Measurements from ENCODE around the gene BCL3.
"Not testable (repeated sequence)": the region's sequence is repeated elsewhere in the genome, so short reads cannot be mapped to it uniquely, and the experiment has no call there.

BCL3 gene

DNA sequence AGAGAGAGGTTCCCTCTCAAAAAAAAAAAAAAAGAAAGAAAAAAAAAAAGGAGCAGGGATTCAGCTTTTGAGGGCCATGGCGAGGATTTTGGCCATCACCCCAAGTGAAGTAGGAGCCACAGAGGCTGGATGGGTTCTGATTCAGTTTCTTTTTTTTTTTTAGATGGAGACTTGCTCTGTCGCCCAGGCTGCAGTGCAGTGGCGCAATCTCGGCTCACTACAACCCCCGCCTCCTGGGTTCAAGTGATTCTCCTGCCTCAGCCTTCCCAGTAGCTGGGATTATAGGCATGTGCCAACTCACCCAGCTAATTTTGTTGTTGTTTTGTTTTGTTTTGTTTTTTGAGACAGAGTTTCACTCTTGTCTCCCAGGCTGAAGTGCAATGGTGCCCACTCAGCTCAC, 27.1 kb upstream of the BCL3 start:
- ChIA-PET POLR2A (interaction anchor here (0.6 to 0.7 kb wide), 2 partner anchors 13 to 194 kb away, joined by 4 to 6 read pairs; no protein-coding TSS in a partner anchor), CTCF (interaction anchor here (0.6 to 11.1 kb wide), 9 partner anchors 9 to 150 kb away, joined by 3 to 453 read pairs (median 23); partner anchors contain the start of genes BCAM and NECTIN2)
- H3K27ac ChIP-seq (ENCODE audit: extremely low read depth, low read depth, low read length); H3K9me3 ChIP-seq (ENCODE audit: control insufficient read depth, insufficient read depth, low read depth, low read length); H3K36me3 ChIP-seq (ENCODE audit: control insufficient read depth in 2 of 2, insufficient read depth in 1 of 2, low read length in 2 of 2); H3K4me1 ChIP-seq (ENCODE audit: control insufficient read depth, insufficient read depth, low read length); H3K4me3 ChIP-seq (ENCODE audit: low read depth, low read length): not testable (repeated sequence)

DNA sequence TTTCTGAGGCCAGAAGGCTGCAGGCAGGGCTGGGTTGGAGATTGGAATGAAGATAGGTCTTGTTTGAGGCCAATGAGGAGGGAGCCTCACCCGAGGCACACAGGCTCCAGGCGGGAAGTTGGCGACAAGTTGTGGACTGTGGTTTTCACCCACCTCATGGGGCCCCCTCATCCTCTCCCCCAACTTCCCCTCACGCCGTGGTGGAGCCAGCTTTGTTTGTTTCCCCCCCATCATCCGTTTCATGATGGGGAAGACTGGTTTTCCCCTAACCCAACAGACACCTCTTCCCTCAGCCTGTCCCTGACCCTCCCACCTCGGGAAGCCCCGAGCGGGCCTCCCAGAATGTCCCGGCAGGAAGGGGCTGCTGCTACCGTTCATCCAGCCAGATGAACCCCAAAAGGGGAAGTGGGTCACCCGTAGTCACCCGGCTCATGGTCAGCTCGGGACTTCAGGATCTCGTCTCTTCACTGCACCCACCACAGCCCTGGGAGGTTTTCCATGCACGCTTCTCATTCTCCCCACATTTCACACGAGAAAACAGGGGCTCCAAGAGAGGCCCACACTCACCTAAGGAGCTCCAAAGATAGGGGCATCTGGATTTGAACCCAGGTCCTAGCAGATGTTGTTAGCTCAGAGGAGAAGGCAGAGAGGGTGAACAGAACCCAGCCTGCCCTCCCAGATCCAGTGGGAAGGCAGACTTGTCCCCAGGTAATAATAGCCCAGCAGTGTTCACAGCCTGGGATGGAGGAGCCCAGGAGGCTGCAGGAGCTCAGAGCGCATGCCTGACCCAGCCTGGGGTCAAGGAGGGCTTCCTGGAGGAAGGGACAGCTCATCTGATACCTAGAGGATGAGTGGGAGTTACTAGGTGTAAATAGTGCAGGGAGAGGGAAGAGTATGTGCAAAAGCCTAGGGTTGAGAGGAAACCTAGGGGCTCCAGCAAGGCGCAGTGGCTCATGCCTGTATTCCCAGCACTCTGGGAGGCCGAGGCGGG, 26.1 kb upstream of the BCL3 start:
- POLR2A ChIA-PET, result interaction anchor here (2.5 to 3.0 kb wide), 2 partner anchors 31 to 48 kb away, joined by 9 to 34 read pairs; no protein-coding TSS in a partner anchor
- CTCF ChIA-PET, result interaction anchor here (0.5 to 11.1 kb wide), 26 partner anchors 10 to 617 kb away, joined by 3 to 453 read pairs (median 11); no protein-coding TSS in a partner anchor
- peaks cover 9% of the 10 kb centered on the region for H3K4me1 ChIP-seq (ENCODE audit: control insufficient read depth, insufficient read depth, low read length)
- no peaks in the 10 kb centered on the region for H3K36me3 ChIP-seq (ENCODE audit: control insufficient read depth in 2 of 2, insufficient read depth in 1 of 2, low read length in 2 of 2)
- no peak for TF ChIP-seq KLF8 (tag by site-specific recombination; IDR thresholded peaks at IDR 0.05)
- no peak for TF ChIP-seq ZNF423 (tag by site-specific recombination; IDR thresholded peaks at IDR 0.05)
- TF ChIP-seq ZNF658 (tag by site-specific recombination; IDR thresholded peaks at IDR 0.05), result no peak
- TF ChIP-seq KLF10 (tag by site-specific recombination; IDR thresholded peaks at IDR 0.05), result no peak
- TF ChIP-seq, protein P1, sequence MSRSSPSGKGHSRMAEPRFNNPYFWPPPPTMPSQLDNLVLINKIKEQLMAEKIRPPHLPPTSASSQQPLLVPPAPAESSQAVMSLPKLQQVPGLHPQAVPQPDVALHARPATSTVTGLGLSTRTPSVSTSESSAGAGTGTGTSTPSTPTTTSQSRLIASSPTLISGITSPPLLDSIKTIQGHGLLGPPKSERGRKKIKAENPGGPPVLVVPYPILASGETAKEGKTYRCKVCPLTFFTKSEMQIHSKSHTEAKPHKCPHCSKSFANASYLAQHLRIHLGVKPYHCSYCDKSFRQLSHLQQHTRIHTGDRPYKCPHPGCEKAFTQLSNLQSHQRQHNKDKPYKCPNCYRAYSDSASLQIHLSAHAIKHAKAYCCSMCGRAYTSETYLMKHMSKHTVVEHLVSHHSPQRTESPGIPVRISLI (tag by site-specific recombination; IDR thresholded peaks at IDR 0.05), result no peak
- TF ChIP-seq ZNF791 (tag by site-specific recombination; IDR thresholded peaks at IDR 0.05), result no peak
- no peak for TF ChIP-seq PRDM1 (tag by site-specific recombination; IDR thresholded peaks at IDR 0.05)
- no peak for TF ChIP-seq ZFP3 (tag by site-specific recombination; IDR thresholded peaks at IDR 0.05; ENCODE audit: low read depth)
- TF ChIP-seq, protein P2, sequence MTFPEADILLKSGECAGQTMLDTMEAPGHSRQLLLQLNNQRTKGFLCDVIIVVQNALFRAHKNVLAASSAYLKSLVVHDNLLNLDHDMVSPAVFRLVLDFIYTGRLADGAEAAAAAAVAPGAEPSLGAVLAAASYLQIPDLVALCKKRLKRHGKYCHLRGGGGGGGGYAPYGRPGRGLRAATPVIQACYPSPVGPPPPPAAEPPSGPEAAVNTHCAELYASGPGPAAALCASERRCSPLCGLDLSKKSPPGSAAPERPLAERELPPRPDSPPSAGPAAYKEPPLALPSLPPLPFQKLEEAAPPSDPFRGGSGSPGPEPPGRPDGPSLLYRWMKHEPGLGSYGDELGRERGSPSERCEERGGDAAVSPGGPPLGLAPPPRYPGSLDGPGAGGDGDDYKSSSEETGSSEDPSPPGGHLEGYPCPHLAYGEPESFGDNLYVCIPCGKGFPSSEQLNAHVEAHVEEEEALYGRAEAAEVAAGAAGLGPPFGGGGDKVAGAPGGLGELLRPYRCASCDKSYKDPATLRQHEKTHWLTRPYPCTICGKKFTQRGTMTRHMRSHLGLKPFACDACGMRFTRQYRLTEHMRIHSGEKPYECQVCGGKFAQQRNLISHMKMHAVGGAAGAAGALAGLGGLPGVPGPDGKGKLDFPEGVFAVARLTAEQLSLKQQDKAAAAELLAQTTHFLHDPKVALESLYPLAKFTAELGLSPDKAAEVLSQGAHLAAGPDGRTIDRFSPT (tag by site-specific recombination; IDR thresholded peaks at IDR 0.05), result no peak
- TF ChIP-seq ZNF146 (tag by site-specific recombination; IDR thresholded peaks at IDR 0.05), result no peak
- no peak for TF ChIP-seq ZNF302 (tag by site-specific recombination; IDR thresholded peaks at IDR 0.05; ENCODE audit: low read depth)
- TF ChIP-seq EGR2 (tag by site-specific recombination; IDR thresholded peaks at IDR 0.05; ENCODE audit: low read depth), result no peak
- TF ChIP-seq, protein P3, sequence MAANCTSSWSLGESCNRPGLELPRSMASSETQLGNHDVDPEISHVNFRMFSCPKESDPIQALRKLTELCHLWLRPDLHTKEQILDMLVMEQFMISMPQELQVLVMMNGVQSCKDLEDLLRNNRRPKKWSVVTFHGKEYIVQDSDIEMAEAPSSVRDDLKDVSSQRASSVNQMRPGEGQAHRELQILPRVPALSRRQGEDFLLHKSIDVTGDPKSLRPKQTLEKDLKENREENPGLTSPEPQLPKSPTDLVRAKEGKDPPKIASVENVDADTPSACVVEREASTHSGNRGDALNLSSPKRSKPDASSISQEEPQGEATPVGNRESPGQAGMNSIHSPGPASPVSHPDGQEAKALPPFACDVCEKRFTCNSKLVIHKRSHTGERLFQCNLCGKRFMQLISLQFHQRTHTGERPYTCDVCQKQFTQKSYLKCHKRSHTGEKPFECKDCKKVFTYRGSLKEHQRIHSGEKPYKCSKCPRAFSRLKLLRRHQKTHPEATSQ (tag by site-specific recombination; IDR thresholded peaks at IDR 0.05), result no peak
- no peak for TF ChIP-seq ZNF311 (tag by site-specific recombination; IDR thresholded peaks at IDR 0.05; ENCODE audit: borderline replicate concordance)
- TF ChIP-seq ZBTB48 (tag by site-specific recombination; IDR thresholded peaks at IDR 0.05), result no peak
- TF ChIP-seq ZNF394 (tag by site-specific recombination; IDR thresholded peaks at IDR 0.05; ENCODE audit: borderline replicate concordance), result no peak
- no peak for TF ChIP-seq KLF1 (tag by site-specific recombination; IDR thresholded peaks at IDR 0.05)
- H3K27ac ChIP-seq (ENCODE audit: extremely low read depth, low read depth, low read length), result no peak overlapping the region
- no peak overlapping the region for H3K4me3 ChIP-seq (ENCODE audit: low read depth, low read length)
- no peaks in the 10 kb centered on the region for H3K9me3 ChIP-seq (ENCODE audit: control insufficient read depth, insufficient read depth, low read depth, low read length)
